Stimulated activated naive B cell treated with anti-CD40 and anti-IgM and Interleukin-4, amounts not matched to agents 10 μg/mL and 1 μg/mL and 100 μg/mL, for 72 hours (primary cell): ENCODE measurements around the gene IL18R1.
A peak's percentile ranks its signal among the peaks of the same experiment; 100 is the strongest.

Experiments used
- ATAC-seq, 2 donors: fragments of 150-1000 bp; cut with Tn5 transposase; replicated peaks; 2 replicates each; pipeline ENCODE4 v1.10.0; 2021; ENCODE audit warnings: moderate library complexity in 1 of 2
- DNase-seq: peaks from one replicate; pipeline ENCODE4 v3.0.0; 2021
- H3K27ac Mint-ChIP-seq: one replicate; pipeline ENCODE4 v1.8.0; 2022; ENCODE audit warnings: mild to moderate bottlenecking, mixed read lengths
- H3K27me3 Mint-ChIP-seq, 2 donors: one replicate each; pipeline ENCODE4 v1.8.0; 2022; ENCODE audit warnings: mixed read lengths in 2 of 2
- H3K36me3 Mint-ChIP-seq, 2 donors: one replicate each; pipeline ENCODE4 v1.8.0; 2022; ENCODE audit warnings: mixed read lengths in 2 of 2, mild to moderate bottlenecking in 1 of 2
- H3K4me1 Mint-ChIP-seq, 2 donors: one replicate each; pipeline ENCODE4 v1.8.0; 2022; ENCODE audit warnings: mixed read lengths in 2 of 2, mild to moderate bottlenecking in 1 of 2
- H3K4me3 Mint-ChIP-seq, 2 donors: one replicate each; pipeline ENCODE4 v1.8.0; 2022; ENCODE audit warnings: mild to moderate bottlenecking in 2 of 2, mixed read lengths in 2 of 2, moderate library complexity in 1 of 2
- H3K9me3 Mint-ChIP-seq, 2 donors: one replicate each; pipeline ENCODE4 v1.8.0; 2022; ENCODE audit warnings: mixed read lengths in 2 of 2, mild to moderate bottlenecking in 1 of 2

Gene IL18R1

GRCh38 chr2:102335871-102336366, 19.7 kb upstream of the IL18R1 start:
- Mint-ChIP-seq H3K4me3 (no peak overlapping the region), H3K4me1 (no peaks in the 10 kb centered on the region), H3K36me3 (no peaks in the 10 kb centered on the region), H3K27ac (no peak overlapping the region), H3K27me3 (peaks cover 13 to 18% of the 10 kb centered on the region in 2 donors), H3K9me3 (peaks cover 0 to 1% of the 10 kb centered on the region in 2 donors)
- ATAC-seq (no peak), DNase-seq (no peak)

DNA sequence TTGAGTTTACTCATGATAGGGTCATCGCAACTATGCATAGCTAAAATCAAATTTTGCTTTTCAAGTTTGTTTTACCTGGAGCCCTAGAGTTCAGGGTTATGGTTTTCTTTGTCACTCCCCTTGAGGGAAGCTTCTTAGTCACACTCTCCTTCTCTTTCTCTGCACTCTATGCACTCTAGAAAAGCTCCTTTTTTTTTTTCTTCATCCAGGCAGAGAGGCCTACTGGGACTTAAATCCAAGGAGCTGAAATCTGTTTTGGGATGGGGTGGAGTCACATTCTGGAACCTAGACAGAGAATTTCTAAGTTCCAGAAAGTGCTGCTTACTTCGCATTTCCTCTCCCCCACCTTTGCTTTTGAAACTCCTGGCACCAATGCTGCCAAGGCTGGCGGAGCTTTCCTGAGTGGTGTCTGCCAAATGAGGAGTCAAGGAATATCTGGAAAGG, 19.1 kb upstream of the IL18R1 start:
- H3K36me3 Mint-ChIP-seq = no peaks in the 10 kb centered on the region
- no peak overlapping the region for H3K4me3 Mint-ChIP-seq
- H3K4me1 Mint-ChIP-seq = no peaks in the 10 kb centered on the region
- no peaks in the 10 kb centered on the region for H3K9me3 Mint-ChIP-seq
- no peak for ATAC-seq
- H3K27ac Mint-ChIP-seq = no peak overlapping the region
- no peak for DNase-seq
- peaks cover 13 to 18% of the 10 kb centered on the region in 2 donors for H3K27me3 Mint-ChIP-seq

DNA sequence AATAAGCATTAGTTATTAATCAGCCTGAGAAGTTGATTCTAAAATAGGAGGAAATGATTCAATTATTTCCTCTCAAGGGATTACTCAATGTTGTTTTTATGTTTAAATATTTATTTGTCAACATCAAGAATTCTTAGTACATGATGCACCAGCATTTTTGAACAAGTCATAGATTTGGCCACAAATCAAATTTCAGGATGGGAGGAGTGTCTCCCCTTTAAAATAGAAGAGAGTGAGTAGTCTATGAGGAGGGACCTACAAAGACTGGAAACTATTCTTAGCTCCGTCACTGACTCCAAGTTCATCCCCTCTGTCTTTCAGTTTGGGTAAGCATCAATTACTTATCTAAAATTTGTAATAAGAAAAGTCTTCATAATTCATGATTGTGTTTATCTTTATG, 18.6 kb upstream of the IL18R1 start:
- Mint-ChIP-seq H3K4me1 (no peaks in the 10 kb centered on the region), H3K36me3 (no peaks in the 10 kb centered on the region), H3K27ac (no peak overlapping the region), H3K9me3 (no peaks in the 10 kb centered on the region), H3K4me3 (no peak overlapping the region), H3K27me3 (peaks cover 11 to 16% of the 10 kb centered on the region in 2 donors)
- no peak for DNase-seq
- no peak for ATAC-seq

DNA sequence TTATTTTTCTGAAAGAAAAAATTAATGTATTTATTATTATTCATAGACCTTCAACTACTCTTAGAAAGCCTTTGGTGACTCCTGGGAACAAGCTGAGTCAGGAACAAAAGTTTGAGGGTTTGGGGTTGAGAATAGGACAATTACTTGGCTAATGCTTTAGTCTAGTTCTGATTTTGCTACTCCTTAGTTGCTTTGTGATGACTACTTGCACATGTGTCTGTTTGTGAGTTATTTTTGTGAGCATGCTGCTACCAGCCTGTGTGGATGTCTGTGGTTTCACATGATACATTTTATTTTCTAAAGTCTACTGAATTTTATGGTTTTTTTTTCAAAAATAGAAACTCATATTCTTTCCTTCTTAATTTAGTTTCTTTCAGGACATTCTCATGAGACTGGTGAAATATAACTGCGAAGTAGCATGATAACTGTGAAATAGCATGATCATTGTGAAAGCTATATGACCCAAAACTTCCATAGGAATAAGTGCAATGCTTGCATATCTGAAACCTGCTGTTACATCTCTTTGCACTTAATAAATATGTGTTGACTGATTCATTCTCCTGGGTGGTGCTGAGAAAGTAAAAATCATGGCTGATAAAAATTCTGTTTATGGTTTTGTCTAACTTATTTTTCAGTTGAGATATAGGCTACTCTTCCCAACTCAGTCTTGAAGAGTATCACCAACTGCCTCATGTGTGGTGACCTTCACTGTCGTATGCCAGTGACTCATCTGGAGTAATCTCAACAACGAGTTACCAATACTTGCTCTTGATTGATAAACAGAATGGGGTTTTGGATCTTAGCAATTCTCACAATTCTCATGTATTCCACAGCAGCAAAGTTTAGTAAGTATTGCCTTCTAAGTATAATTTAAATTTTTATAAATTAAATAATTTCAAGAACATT, 17.9 kb upstream of the IL18R1 start:
- Mint-ChIP-seq H3K4me1 (no peaks in the 10 kb centered on the region), H3K27me3 (peaks cover 5 to 9% of the 10 kb centered on the region in 2 donors), H3K27ac (no peak overlapping the region), H3K9me3 (no peaks in the 10 kb centered on the region), H3K36me3 (no peaks in the 10 kb centered on the region), H3K4me3 (no peak overlapping the region)
- no peak for DNase-seq
- no peak for ATAC-seq

GRCh38 chr2:102340778-102341177, 14.8 kb upstream of the IL18R1 start:
- no peak for DNase-seq
- H3K9me3 Mint-ChIP-seq = no peaks in the 10 kb centered on the region
- peaks cover 3 to 4% of the 10 kb centered on the region in 2 donors for H3K27me3 Mint-ChIP-seq
- ATAC-seq = no peak
- no peaks in the 10 kb centered on the region for H3K4me1 Mint-ChIP-seq
- no peak overlapping the region for H3K27ac Mint-ChIP-seq
- H3K4me3 Mint-ChIP-seq = no peak overlapping the region
- H3K36me3 Mint-ChIP-seq = no peaks in the 10 kb centered on the region

DNA sequence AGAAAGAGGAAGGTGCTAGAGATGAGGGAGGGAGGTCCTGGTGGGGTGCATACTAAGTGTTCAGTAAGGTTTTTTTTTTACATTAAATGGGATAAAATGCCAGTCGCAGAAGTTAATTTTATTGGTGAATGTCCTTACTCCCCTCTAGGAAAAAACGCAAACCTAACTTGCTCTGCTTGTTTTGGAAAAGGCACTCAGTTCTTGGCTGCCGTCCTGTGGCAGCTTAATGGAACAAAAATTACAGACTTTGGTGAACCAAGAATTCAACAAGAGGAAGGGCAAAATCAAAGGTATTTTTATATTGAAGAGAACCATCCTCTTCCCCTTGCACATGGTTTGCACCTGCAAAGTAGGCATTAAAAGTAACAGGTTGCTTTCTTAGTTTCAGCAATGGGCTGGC, 12.7 kb upstream of the IL18R1 start:
- Mint-ChIP-seq H3K4me3 (no peak overlapping the region), H3K9me3 (no peaks in the 10 kb centered on the region), H3K36me3 (no peaks in the 10 kb centered on the region), H3K27ac (no peak overlapping the region), H3K4me1 (peaks cover 6 to 9% of the 10 kb centered on the region in 2 donors), H3K27me3 (peaks cover 7 to 11% of the 10 kb centered on the region in 2 donors)
- DNase-seq = no peak
- no peak for ATAC-seq

- no peaks in the 10 kb centered on the region for H3K9me3 Mint-ChIP-seq
- peaks cover 7 to 11% of the 10 kb centered on the region in 2 donors for H3K27me3 Mint-ChIP-seq
- DNase-seq (no peak), ATAC-seq (no peak)
- no peak overlapping the region for H3K27ac Mint-ChIP-seq
- no peak overlapping the region for H3K4me3 Mint-ChIP-seq
- no peaks in the 10 kb centered on the region for H3K36me3 Mint-ChIP-seq
- H3K4me1 Mint-ChIP-seq = peaks cover 6 to 9% of the 10 kb centered on the region in 2 donors
Observed at GRCh38 chr2:102344397-102344796, 11.2 kb upstream of the IL18R1 start.

DNA sequence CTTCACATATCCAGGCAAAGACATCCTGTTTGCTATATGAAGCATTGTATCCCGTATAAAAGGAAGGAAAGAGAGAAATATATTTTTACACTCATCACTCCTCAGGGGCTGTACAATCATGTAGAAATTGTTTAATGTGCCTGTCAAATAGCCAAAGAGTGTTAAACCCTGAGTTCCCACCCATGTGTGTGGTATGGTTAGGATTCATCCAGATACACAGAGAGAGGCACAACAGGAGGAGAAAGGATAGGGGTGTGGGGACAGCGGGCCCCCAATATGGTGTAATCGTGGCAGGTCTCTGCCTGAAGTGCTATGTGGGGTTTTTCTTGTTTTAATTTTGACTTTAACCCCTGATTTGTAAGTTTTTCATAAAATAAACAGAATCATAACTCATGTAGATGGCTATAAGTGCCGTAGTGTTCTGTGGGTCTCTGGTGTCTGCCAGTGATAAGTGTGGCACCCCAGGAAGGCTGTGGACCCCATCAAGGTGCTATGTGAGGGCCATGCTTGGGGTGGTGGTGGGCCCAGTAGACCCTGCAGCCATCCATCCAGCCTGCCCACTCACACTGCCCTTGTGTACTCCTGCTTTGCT, 10.2 kb upstream of the IL18R1 start:
- no peak for DNase-seq
- no peaks in the 10 kb centered on the region for H3K36me3 Mint-ChIP-seq
- no peak for ATAC-seq
- H3K27me3 Mint-ChIP-seq = peaks cover 7 to 15% of the 10 kb centered on the region in 2 donors
- H3K4me1 Mint-ChIP-seq = peaks cover 6 to 9% of the 10 kb centered on the region in 2 donors
- no peak overlapping the region for H3K27ac Mint-ChIP-seq
- no peak overlapping the region for H3K4me3 Mint-ChIP-seq
- no peaks in the 10 kb centered on the region for H3K9me3 Mint-ChIP-seq

DNA sequence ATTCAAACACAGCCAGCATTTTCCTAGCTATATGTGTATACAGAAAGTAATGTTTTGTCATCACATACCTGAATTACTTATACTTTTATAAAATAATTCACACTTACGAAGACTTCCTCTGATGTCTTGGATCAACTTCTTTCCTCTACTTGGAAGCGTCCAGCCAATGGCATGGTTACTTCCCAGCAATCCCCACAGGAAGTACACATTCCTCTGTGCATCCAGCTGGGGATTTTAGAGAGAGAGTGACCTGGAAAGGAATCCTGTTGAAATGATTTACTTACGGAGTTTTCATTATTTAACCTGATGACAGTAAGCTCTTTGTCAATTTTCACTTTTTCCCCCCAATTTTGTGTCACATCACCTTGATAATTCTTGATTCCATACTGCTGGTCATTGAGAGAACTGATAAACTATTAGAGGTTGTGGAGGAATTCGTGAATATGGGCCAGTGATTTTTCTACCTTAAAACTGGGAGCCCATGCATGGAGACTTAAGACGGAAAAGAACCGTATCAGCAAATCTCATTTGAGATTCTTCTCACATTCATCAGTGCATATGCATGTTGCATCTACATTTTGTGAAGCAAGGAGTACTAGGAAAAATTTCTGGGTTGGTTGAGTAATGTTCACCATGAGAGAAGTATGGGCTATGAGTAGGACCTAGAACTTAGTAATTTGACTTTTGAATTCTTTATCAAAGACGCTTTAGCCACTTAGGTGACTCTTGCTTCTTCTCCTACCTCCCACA, 9.0 kb upstream of the IL18R1 start:
- H3K9me3 Mint-ChIP-seq = no peaks in the 10 kb centered on the region
- H3K4me3 Mint-ChIP-seq = no peak overlapping the region

DNA sequence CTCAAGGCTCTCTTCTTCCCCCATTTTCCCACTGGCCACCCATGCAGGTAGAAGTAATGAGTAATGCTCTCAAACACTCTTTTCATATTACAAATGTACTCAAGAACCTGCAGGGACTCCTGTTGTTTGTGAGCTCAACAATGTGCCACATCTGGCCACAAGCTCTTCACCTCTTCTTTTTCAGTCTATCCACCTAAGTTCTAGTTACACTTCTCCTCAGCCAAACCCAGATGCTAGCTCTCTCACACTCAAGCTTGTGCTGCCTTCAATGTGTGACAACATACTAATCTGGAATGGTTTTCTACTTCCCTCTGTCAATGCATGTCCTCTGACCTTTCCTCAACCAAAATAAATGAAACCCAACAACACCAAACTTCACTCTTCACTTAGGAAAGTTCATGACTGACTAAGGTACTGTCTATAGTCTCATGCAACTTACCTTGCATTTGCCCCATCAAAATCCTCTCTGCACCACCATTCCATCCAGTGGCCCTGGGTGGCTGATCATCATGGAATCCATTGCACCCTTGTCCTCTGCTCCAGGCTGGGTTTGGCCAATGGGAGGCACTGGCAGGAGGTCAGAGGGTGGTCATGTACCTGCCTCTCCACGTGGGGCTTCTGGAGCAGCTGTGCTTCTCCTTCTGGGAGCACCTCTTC, 5.3 kb upstream of the IL18R1 start:
- H3K27me3 Mint-ChIP-seq = peaks cover 12 to 17% of the 10 kb centered on the region in 2 donors
- H3K4me3 Mint-ChIP-seq = no peak overlapping the region
- H3K27ac Mint-ChIP-seq = no peak overlapping the region
- DNase-seq (no peak), ATAC-seq (no peak)
- H3K36me3 Mint-ChIP-seq = no peaks in the 10 kb centered on the region
- H3K9me3 Mint-ChIP-seq = no peaks in the 10 kb centered on the region
- peaks cover 6 to 11% of the 10 kb centered on the region in 2 donors for H3K4me1 Mint-ChIP-seq

More for the DNA sequence above, 9.0 kb upstream of the IL18R1 start:
- Mint-ChIP-seq H3K27ac (no peak overlapping the region), H3K4me1 (peaks cover 6 to 9% of the 10 kb centered on the region in 2 donors), H3K27me3 (peaks cover 7 to 12% of the 10 kb centered on the region in 2 donors), H3K36me3 (no peaks in the 10 kb centered on the region)
- DNase-seq = no peak
- ATAC-seq = no peak

DNA sequence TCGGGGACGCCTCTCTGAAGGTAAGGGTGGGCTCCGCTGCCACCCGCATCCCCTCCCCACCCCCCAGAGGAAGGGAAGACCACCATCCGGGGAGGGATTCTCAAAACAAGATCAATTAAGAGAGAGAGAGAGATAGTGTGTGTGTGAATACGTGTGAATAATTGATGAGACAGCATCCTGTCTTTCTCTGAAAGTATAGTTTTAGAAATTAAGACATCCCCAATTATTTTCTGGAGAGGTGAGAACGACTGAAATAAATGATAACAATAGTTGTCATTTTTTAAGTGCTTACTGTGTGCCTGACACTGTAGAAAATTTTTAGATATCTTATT, 751 bp downstream of the IL18R1 start:
- DNase-seq = no peak
- H3K4me3 Mint-ChIP-seq = peak overlapping the region; percentile 85 to 92
- peaks cover 13 to 35% of the 10 kb centered on the region in 2 donors for H3K4me1 Mint-ChIP-seq
- peak in 1 of 2 donors; percentile 1 for ATAC-seq
- no peaks in the 10 kb centered on the region for H3K36me3 Mint-ChIP-seq
- H3K27ac Mint-ChIP-seq = peak overlapping the region; percentile 79
- peaks cover 4 to 5% of the 10 kb centered on the region in 2 donors for H3K27me3 Mint-ChIP-seq
- H3K9me3 Mint-ChIP-seq = no peaks in the 10 kb centered on the region

GRCh38 chr2:102356741-102357140, 1.1 kb downstream of the IL18R1 start:
- Mint-ChIP-seq H3K4me1 (peaks cover 13 to 35% of the 10 kb centered on the region in 2 donors), H3K9me3 (no peaks in the 10 kb centered on the region), H3K27me3 (peaks cover 4 to 5% of the 10 kb centered on the region in 2 donors), H3K36me3 (no peaks in the 10 kb centered on the region), H3K27ac (no peak overlapping the region), H3K4me3 (no peak overlapping the region)
- ATAC-seq = no peak
- no peak for DNase-seq

DNA sequence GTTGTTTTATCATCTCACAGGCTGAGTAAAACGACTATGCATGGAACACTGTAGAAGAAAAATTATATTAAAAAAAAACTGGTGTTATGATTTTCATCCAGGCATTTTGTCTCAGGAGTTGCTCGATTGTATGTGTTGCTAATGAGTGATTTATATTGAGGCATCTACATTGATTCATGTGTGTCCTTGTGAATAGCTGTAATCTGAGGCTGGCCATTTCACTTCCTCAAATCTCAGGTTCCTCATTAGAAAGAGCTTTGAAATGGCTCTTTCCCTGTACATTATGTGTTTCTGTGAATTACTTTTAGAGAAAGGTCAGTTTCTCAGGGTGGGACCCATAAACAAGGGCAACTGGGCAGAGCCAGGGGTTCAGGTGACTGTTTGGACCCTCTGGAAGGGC, 2.3 kb downstream of the IL18R1 start:
- no peaks in the 10 kb centered on the region for H3K9me3 Mint-ChIP-seq
- H3K4me1 Mint-ChIP-seq = peaks cover 13 to 35% of the 10 kb centered on the region in 2 donors
- peaks cover 0 to 1% of the 10 kb centered on the region in 2 donors for H3K36me3 Mint-ChIP-seq
- H3K27me3 Mint-ChIP-seq = no peaks in the 10 kb centered on the region
- ATAC-seq = peak; percentile 53 to 62
- no peak for DNase-seq
- H3K4me3 Mint-ChIP-seq = no peak overlapping the region
- H3K27ac Mint-ChIP-seq = no peak overlapping the region

- Mint-ChIP-seq H3K27ac (no peak overlapping the region), H3K36me3 (peaks cover 0 to 3% of the 10 kb centered on the region in 2 donors), H3K27me3 (no peaks in the 10 kb centered on the region), H3K9me3 (no peaks in the 10 kb centered on the region), H3K4me1 (peaks cover 13 to 35% of the 10 kb centered on the region in 2 donors), H3K4me3 (no peak overlapping the region)
- no peak for DNase-seq
- ATAC-seq = no peak
Observed at GRCh38 chr2:102358496-102358895, 2.9 kb downstream of the IL18R1 start.
